DND-41 (cell line): ENCODE measurements around the gene SMCO2.

ENCODE experiments used
- CTCF ChIP-seq: IDR thresholded peaks from 2 replicates; pipeline ENCODE4 v1.5.1; 2012; ENCODE audit warnings: borderline replicate concordance, low read length, moderate library complexity, mild to moderate bottlenecking; ENCODE audit not compliant: poor library complexity, severe bottlenecking; ENCODE audit errors: extremely low read depth
- EZH2 ChIP-seq: IDR thresholded peaks from 3 replicates; pipeline ENCODE4 v1.6.1; 2012; ENCODE audit warnings: borderline replicate concordance, low read depth, mild to moderate bottlenecking, moderate library complexity, low read length, inconsistent platforms; ENCODE audit not compliant: severe bottlenecking

DNA sequence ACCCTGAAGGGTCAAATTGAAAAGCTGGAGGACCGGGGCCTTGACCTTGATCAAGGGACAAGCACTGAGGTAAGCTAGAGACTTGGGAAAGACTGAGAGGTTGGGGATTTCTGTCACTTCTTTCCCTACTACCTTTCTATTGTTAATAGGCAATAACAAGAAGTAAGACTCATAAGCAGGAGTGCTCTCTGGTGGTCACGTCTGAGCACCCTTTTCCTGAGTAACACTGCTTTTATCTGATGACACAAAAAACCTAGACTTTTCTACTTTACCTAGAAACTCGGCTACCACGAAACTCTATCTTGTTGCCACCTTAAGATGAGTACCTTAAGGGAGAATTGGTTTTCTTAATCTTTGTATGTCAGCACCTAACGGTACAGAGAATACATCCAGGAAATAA, 41.9 kb downstream of the SMCO2 start:
- TF ChIP-seq CTCF (no peak), EZH2 (no peak)
